ENCODE results near the gene ADAM30.

DNA sequence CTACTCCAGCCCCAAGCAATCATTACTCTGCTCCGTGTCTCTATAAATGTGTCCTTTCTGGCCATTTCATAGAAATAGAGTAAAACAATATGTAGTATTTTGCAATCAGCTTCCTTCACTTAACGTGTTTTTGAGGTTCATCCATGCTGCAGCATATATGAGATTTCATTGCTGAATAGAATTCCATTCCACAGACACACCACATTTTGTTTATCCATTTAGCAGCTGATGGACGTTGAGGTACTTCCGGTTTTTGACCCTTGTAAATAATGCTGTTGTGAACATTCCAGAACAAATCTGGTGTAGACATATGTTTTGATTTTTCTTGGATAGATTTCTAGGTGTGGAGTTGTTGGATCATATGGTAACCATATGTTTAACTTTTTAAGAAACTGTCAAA, 30.7 kb downstream of the ADAM30 start:
- TF ChIP-seq TAF1 (IDR thresholded peaks at IDR 0.05; ENCODE audit: borderline replicate concordance, insufficient read depth, low read length) (no peak), POLR2AphosphoS5 (IDR thresholded peaks at IDR 0.05; ENCODE audit: low read depth, low read length) (no peak), SIN3A (IDR thresholded peaks at IDR 0.05; ENCODE audit: borderline replicate concordance, insufficient read depth, low read length) (no peak), FOXP2 (optimal IDR thresholded peaks at IDR 0.05; ENCODE audit: borderline replicate concordance, extremely low read depth, extremely low read length, insufficient read depth) (no peak)
- TF ChIP-seq, protein P1, sequence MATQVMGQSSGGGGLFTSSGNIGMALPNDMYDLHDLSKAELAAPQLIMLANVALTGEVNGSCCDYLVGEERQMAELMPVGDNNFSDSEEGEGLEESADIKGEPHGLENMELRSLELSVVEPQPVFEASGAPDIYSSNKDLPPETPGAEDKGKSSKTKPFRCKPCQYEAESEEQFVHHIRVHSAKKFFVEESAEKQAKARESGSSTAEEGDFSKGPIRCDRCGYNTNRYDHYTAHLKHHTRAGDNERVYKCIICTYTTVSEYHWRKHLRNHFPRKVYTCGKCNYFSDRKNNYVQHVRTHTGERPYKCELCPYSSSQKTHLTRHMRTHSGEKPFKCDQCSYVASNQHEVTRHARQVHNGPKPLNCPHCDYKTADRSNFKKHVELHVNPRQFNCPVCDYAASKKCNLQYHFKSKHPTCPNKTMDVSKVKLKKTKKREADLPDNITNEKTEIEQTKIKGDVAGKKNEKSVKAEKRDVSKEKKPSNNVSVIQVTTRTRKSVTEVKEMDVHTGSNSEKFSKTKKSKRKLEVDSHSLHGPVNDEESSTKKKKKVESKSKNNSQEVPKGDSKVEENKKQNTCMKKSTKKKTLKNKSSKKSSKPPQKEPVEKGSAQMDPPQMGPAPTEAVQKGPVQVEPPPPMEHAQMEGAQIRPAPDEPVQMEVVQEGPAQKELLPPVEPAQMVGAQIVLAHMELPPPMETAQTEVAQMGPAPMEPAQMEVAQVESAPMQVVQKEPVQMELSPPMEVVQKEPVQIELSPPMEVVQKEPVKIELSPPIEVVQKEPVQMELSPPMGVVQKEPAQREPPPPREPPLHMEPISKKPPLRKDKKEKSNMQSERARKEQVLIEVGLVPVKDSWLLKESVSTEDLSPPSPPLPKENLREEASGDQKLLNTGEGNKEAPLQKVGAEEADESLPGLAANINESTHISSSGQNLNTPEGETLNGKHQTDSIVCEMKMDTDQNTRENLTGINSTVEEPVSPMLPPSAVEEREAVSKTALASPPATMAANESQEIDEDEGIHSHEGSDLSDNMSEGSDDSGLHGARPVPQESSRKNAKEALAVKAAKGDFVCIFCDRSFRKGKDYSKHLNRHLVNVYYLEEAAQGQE (IDR thresholded peaks at IDR 0.05; ENCODE audit: insufficient read depth in 1 of 2, low read depth in 2 of 2, low read length in 2 of 2) = no peak
